Neural progenitor cell (in vitro differentiated cells): ENCODE measurements around the gene HK1. TPM values are rescaled to one million over a fixed set of nuclear protein-coding genes. Genes with fewer than 3 reads are reported as not detected.

Source experiments
- DNase-seq: peaks from one replicate; pipeline ENCODE4 v3.0.0-alpha.2; 2016; ENCODE audit warnings: low spot score
- H2AFZ ChIP-seq: fragments of 200-600 bp; sonication (generic); replicated peaks from 2 replicates; pipeline ENCODE4 v1.6.1; 2016; ENCODE audit warnings: antibody characterized with exemption
- H3F3A ChIP-seq: fragments of 200-600 bp; sonication (generic); 2 replicates; pipeline ENCODE4 v1.6.1; 2016; ENCODE audit warnings: antibody characterized with exemption, low read depth
- H3K27ac ChIP-seq: fragments of 200-600 bp; sonication (generic); 2 replicates; pipeline ENCODE4 v1.5.1; 2016; ENCODE audit warnings: mild to moderate bottlenecking
- H3K27me3 ChIP-seq: fragments of 200-600 bp; sonication (generic); 2 replicates; pipeline ENCODE4 v1.6.1; 2016; ENCODE audit warnings: mild to moderate bottlenecking, moderate library complexity
- H3K36me3 ChIP-seq: fragments of 200-600 bp; sonication (generic); 2 replicates; pipeline ENCODE4 v1.5.1; 2016
- H3K4me1 ChIP-seq: fragments of 200-600 bp; sonication (generic); 2 replicates; pipeline ENCODE4 v1.6.1; 2016; ENCODE audit warnings: mixed run types
- H3K4me2 ChIP-seq: fragments of 200-600 bp; sonication (generic); 2 replicates; pipeline ENCODE4 v1.6.1; 2016
- H3K4me3 ChIP-seq: fragments of 200-600 bp; sonication (generic); 2 replicates; pipeline ENCODE4 v1.5.1; 2016
- H3K79me2 ChIP-seq: fragments of 200-600 bp; sonication (generic); 2 replicates; pipeline ENCODE4 v1.6.1; 2016; ENCODE audit warnings: low read depth
- H3K9ac ChIP-seq: fragments of 200-600 bp; sonication (generic); 2 replicates; pipeline ENCODE4 v1.6.1; 2016
- H3K9me3 ChIP-seq: fragments of 200-600 bp; sonication (generic); 2 replicates; pipeline ENCODE4 v1.5.1; 2016; ENCODE audit warnings: low read depth
- H4K20me1 ChIP-seq: fragments of 200-600 bp; sonication (generic); 2 replicates; pipeline ENCODE4 v1.6.1; 2016; ENCODE audit warnings: low read depth
- H3K27ac Mint-ChIP-seq: 3 replicates; pipeline ENCODE4 v1.8.0; 2021; ENCODE audit warnings: mixed read lengths
- H3K27me3 Mint-ChIP-seq: 2 replicates; pipeline ENCODE4 v1.8.0; 2022; ENCODE audit warnings: low read depth, mild to moderate bottlenecking, inconsistent platforms, moderate library complexity, mixed read lengths; ENCODE audit not compliant: insufficient read depth
- H3K36me3 Mint-ChIP-seq: 3 replicates; pipeline ENCODE4 v1.8.0; 2021; ENCODE audit warnings: mixed read lengths
- H3K4me1 Mint-ChIP-seq: 3 replicates; pipeline ENCODE4 v1.8.0; 2021; ENCODE audit warnings: mixed read lengths
- H3K4me3 Mint-ChIP-seq: 3 replicates; pipeline ENCODE4 v1.8.0; 2021; ENCODE audit warnings: mild to moderate bottlenecking, moderate library complexity, mixed read lengths
- H3K9me3 Mint-ChIP-seq: 3 replicates; pipeline ENCODE4 v1.8.0; 2020; ENCODE audit warnings: mixed read lengths
- CTCF ChIP-seq: fragments of 200-600 bp; sonication (generic); IDR thresholded peaks from 2 replicates; pipeline ENCODE4 v1.5.1; 2017; ENCODE audit warnings: antibody characterized with exemption, mild to moderate bottlenecking
- EZH2 ChIP-seq: fragments of 200-600 bp; sonication (generic); IDR thresholded peaks from 2 replicates; pipeline ENCODE4 v1.6.1; 2017; ENCODE audit warnings: antibody characterized with exemption, mild to moderate bottlenecking, moderate library complexity
- EZH2phosphoT487 ChIP-seq: fragments of 200-600 bp; sonication (generic); IDR thresholded peaks from 2 replicates; pipeline ENCODE4 v1.6.1; 2017; ENCODE audit warnings: antibody characterized with exemption
- total RNA-seq: library from RNA; depleted of rRNA; stranded (reverse); fragments of >200 nt; gene quantifications from 2 replicates; pipeline ENCODE4 v1.2.3, GENCODE V29; 2015; ENCODE audit warnings: low replicate concordance

HK1 gene
- total RNA-seq, 1 donor from 2014 or later = 30.1 TPM

- H3K4me3 Mint-ChIP-seq = peak overlapping the region; percentile 65
- no peak overlapping the region for H3K4me3 ChIP-seq
These were observed 59.2 kb downstream of the HK1 start for GRCh38 chr10:69337296-69338132.

GRCh38 chr10:69338133-69338456 lies 59.8 kb downstream of the HK1 start:
- no peaks in the 10 kb centered on the region for H3K27me3 ChIP-seq
- Mint-ChIP-seq H3K27me3 (no peaks in the 10 kb centered on the region), H3K4me3 (peak overlapping the region; percentile 65), H3K27ac (peak overlapping the region; percentile 84), H3K4me1 (peaks cover 40% of the 10 kb centered on the region), H3K36me3 (no peaks in the 10 kb centered on the region), H3K9me3 (no peaks in the 10 kb centered on the region)
- H3K9ac ChIP-seq = no peak overlapping the region
- H3K4me1 ChIP-seq = peaks cover 28% of the 10 kb centered on the region
- no peak overlapping the region for H2AFZ ChIP-seq
- H3K79me2 ChIP-seq = peaks cover 62% of the 10 kb centered on the region
- no peaks in the 10 kb centered on the region for H3K9me3 ChIP-seq
- H3F3A ChIP-seq = no peaks in the 10 kb centered on the region
- peaks cover 15% of the 10 kb centered on the region for H4K20me1 ChIP-seq
- no peaks in the 10 kb centered on the region for H3K36me3 ChIP-seq
- no peak overlapping the region for H3K4me2 ChIP-seq
- H3K27ac ChIP-seq = no peak overlapping the region
- TF ChIP-seq CTCF (no peak), EZH2phosphoT487 (no peak), EZH2 (no peak)
- no peak for DNase-seq
- H3K4me3 ChIP-seq = no peak overlapping the region

More at GRCh38 chr10:69337296-69338132, 59.2 kb downstream of the HK1 start:
- H3K27me3 ChIP-seq = no peaks in the 10 kb centered on the region
- H3K9me3 ChIP-seq = no peaks in the 10 kb centered on the region
- Mint-ChIP-seq H3K4me1 (peaks cover 46% of the 10 kb centered on the region), H3K27me3 (no peaks in the 10 kb centered on the region), H3K9me3 (no peaks in the 10 kb centered on the region), H3K36me3 (no peaks in the 10 kb centered on the region), H3K27ac (peak overlapping the region; percentile 84)
- H3K79me2 ChIP-seq = peaks cover 62% of the 10 kb centered on the region
- H3F3A ChIP-seq = no peaks in the 10 kb centered on the region
- DNase-seq = no peak
- peaks cover 21% of the 10 kb centered on the region for H4K20me1 ChIP-seq
- no peaks in the 10 kb centered on the region for H3K36me3 ChIP-seq
- H3K27ac ChIP-seq = no peak overlapping the region
- TF ChIP-seq EZH2phosphoT487 (no peak), EZH2 (no peak), CTCF (no peak)
- no peak overlapping the region for H2AFZ ChIP-seq
- no peak overlapping the region for H3K9ac ChIP-seq
- H3K4me2 ChIP-seq = peak overlapping the region; percentile 12
- H3K4me1 ChIP-seq = peaks cover 31% of the 10 kb centered on the region

GRCh38 chr10:69338547-69339450 lies 60.5 kb downstream of the HK1 start:
- H3K4me3 Mint-ChIP-seq = no peak overlapping the region

More at GRCh38 chr10:69338547-69339450, 60.5 kb downstream of the HK1 start:
- H3K27ac ChIP-seq = no peak overlapping the region
- no peaks in the 10 kb centered on the region for H3K9me3 Mint-ChIP-seq
- no peak overlapping the region for H3K4me3 ChIP-seq
- H2AFZ ChIP-seq = no peak overlapping the region
- no peaks in the 10 kb centered on the region for H3K9me3 ChIP-seq
- no peaks in the 10 kb centered on the region for H3K27me3 Mint-ChIP-seq
- H3K4me2 ChIP-seq = peak overlapping the region; percentile 15
- H3K36me3 ChIP-seq = no peaks in the 10 kb centered on the region
- H3F3A ChIP-seq = no peaks in the 10 kb centered on the region
- H3K27ac Mint-ChIP-seq = peak overlapping the region; percentile 84
- H3K4me1 ChIP-seq = peaks cover 22% of the 10 kb centered on the region
- DNase-seq = no peak
- peaks cover 62% of the 10 kb centered on the region for H3K79me2 ChIP-seq
- H3K27me3 ChIP-seq = no peaks in the 10 kb centered on the region
- peaks cover 11% of the 10 kb centered on the region for H4K20me1 ChIP-seq
- no peak overlapping the region for H3K9ac ChIP-seq
- TF ChIP-seq CTCF (no peak), EZH2 (no peak), EZH2phosphoT487 (no peak)
- peaks cover 39% of the 10 kb centered on the region for H3K4me1 Mint-ChIP-seq
- no peaks in the 10 kb centered on the region for H3K36me3 Mint-ChIP-seq
